Thyroid gland (tissue), 4 donors: ENCODE results near the gene PLAC9. TPM values are rescaled to one million over a fixed set of nuclear protein-coding genes. Genes with fewer than 3 reads are reported as not detected.

Experiments
- DNase-seq, 2 donors: peaks; one replicate each; pipeline ENCODE4 v3.0.0-alpha.2; 2019
- H3K27ac ChIP-seq, 3 donors: fragments of 200-600 bp; sonication (generic); 1 replicate in 2 of 3; 2 replicates in 1 of 3; pipeline ENCODE4 v1.5.1; 2016 to 2019; ENCODE audit warnings: mild to moderate bottlenecking in 1 of 3, moderate library complexity in 1 of 3
- H3K27me3 ChIP-seq: fragments of 200-600 bp; sonication (generic); one replicate; pipeline ENCODE4 v1.5.1; 2019
- H3K36me3 ChIP-seq, 2 donors: fragments of 200-600 bp; sonication (generic); one replicate each; pipeline ENCODE4 v1.5.1; 2016 to 2019
- H3K4me1 ChIP-seq, 2 donors: fragments of 200-600 bp; sonication (generic); one replicate each; pipeline ENCODE4 v1.5.1; 2017 to 2019
- H3K4me3 ChIP-seq, 3 donors: fragments of 200-600 bp; sonication (generic); replicated peaks in 1 of 3; 1 replicate in 2 of 3; 2 replicates in 1 of 3; pipeline ENCODE4 v1.5.1; 2016; ENCODE audit warnings: mild to moderate bottlenecking in 1 of 3
- H3K9me3 ChIP-seq: fragments of 200-600 bp; sonication (generic); one replicate; pipeline ENCODE4 v1.5.1; 2017
- POLR2A ChIP-seq, 2 donors: fragments of 450-650 bp; IDR thresholded peaks; one replicate each; pipeline ENCODE4 v1.6.1; 2017; ENCODE audit warnings: antibody characterized with exemption in 2 of 2, mild to moderate bottlenecking in 2 of 2, moderate library complexity in 1 of 2
- WGBS, 2 donors: methylation state at CpG; one replicate each; pipeline ENCODE4 v1.1.5; 2017; 5-methylcytosine and 5-hydroxymethylcytosine counted together
- intact Hi-C: fragments of 100-400 bp; cut with DNase I; formaldehyde crosslinking; loops from one replicate; pipeline ENCODE4 v1.15.1; 2023
- total RNA-seq, 4 donors: library from RNA; depleted of rRNA; stranded (reverse); fragments of >200 nt; gene quantifications; one replicate each; pipeline ENCODE4 v1.2.3, GENCODE V29; 2016
- TF ChIP-seq, protein P1 (sequence below), 6 experiments: fragments of 200-600 bp in 3 of 6; fragments of 450-650 bp in 3 of 6; sonication (generic) in 3 of 6; IDR thresholded peaks; one replicate each; pipeline ENCODE4 v1.5.1; 2016 to 2019; ENCODE audit warnings: antibody characterized with exemption in 6 of 6, mild to moderate bottlenecking in 2 of 6, inconsistent platforms in 1 of 6, moderate library complexity in 1 of 6

Gene PLAC9
- total RNA-seq, 4 donors from 2014 or later, result 5.5 to 65.6 (median 33.6) TPM

DNA sequence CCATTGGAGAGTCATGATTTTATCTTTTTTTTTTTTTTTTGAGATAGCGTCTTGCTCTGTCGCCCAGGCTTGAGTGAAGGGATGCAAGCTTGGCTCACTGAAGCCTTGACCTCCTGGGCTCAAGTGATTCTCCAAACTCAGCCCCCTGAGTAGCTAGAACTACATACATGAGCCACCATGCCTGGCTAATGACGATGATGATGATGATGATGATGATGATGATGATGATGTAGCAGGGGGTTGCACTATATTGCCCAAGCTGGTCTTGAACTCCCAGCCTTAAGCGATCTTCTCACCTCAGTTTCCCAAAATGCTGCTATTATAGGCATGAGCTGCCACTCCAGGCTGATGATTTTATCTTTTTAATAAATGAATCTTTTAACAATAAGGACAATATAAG, 13.9 kb upstream of the PLAC9 start:
- H3K27me3 ChIP-seq, result no peaks in the 10 kb centered on the region
- H3K4me1 ChIP-seq, result no peaks in the 10 kb centered on the region
- DNase-seq, result no peak
- TF ChIP-seq, protein P1, sequence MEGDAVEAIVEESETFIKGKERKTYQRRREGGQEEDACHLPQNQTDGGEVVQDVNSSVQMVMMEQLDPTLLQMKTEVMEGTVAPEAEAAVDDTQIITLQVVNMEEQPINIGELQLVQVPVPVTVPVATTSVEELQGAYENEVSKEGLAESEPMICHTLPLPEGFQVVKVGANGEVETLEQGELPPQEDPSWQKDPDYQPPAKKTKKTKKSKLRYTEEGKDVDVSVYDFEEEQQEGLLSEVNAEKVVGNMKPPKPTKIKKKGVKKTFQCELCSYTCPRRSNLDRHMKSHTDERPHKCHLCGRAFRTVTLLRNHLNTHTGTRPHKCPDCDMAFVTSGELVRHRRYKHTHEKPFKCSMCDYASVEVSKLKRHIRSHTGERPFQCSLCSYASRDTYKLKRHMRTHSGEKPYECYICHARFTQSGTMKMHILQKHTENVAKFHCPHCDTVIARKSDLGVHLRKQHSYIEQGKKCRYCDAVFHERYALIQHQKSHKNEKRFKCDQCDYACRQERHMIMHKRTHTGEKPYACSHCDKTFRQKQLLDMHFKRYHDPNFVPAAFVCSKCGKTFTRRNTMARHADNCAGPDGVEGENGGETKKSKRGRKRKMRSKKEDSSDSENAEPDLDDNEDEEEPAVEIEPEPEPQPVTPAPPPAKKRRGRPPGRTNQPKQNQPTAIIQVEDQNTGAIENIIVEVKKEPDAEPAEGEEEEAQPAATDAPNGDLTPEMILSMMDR (IDR thresholded peaks at IDR 0.05), result no peak
- TF ChIP-seq POLR2A (IDR thresholded peaks at IDR 0.05), result no peak
- H3K4me3 ChIP-seq, result no peak overlapping the region
- no peaks in the 10 kb centered on the region for H3K9me3 ChIP-seq
- intact Hi-C loops, result no loop called here
- H3K27ac ChIP-seq, result no peak overlapping the region
- no peaks in the 10 kb centered on the region for H3K36me3 ChIP-seq
- WGBS, 2 donors, result 78 to 79% methylated on average over 4 of the region's 4 CpGs

- Histone ChIP-seq H3K4me3 (no peak overlapping the region), H3K27me3 (no peaks in the 10 kb centered on the region), H3K36me3 (no peaks in the 10 kb centered on the region), H3K4me1 (no peaks in the 10 kb centered on the region), H3K27ac (no peak overlapping the region), H3K9me3 (no peaks in the 10 kb centered on the region)
- intact Hi-C loops, result no loop called here
- no peak for DNase-seq
- TF ChIP-seq, protein P1 (IDR thresholded peaks at IDR 0.05), result no peak
- TF ChIP-seq POLR2A (IDR thresholded peaks at IDR 0.05), result no peak
These were observed 10.3 kb upstream of the PLAC9 start for GRCh38 chr10:80122110-80122710.

DNA sequence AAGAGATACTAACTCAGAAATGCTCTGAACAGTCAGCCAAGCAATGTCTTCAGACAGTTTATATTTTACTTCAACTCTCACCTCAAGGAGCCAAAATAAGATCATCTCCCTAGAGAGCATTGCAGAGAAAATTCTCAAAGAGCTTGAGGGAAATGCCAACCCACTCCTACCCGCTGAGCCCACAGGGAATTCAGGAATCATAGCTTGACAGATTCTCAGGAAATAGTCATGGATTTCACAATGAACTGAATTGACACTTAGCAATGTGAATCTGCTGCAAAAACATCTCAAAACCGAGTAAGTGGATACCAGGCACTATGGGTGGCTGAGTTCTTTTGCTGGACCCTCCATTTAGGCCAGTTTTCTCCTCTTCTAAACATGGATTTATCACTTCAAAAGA, 9.8 kb upstream of the PLAC9 start:
- H3K36me3 ChIP-seq, result no peaks in the 10 kb centered on the region
- TF ChIP-seq, protein P1 (IDR thresholded peaks at IDR 0.05), result no peak
- 55 to 77% methylated on average over 2 of the region's 2 CpGs for WGBS, 2 donors
- no peak for DNase-seq
- intact Hi-C loops, result no loop called here
- H3K4me3 ChIP-seq, result no peak overlapping the region
- H3K27ac ChIP-seq, result no peak overlapping the region
- no peaks in the 10 kb centered on the region for H3K4me1 ChIP-seq
- H3K27me3 ChIP-seq, result no peaks in the 10 kb centered on the region
- no peaks in the 10 kb centered on the region for H3K9me3 ChIP-seq

GRCh38 chr10:80126876-80127275, 5.7 kb upstream of the PLAC9 start:
- H3K4me1 ChIP-seq, result no peaks in the 10 kb centered on the region
- H3K36me3 ChIP-seq, result no peaks in the 10 kb centered on the region
- DNase-seq, result no peak
- H3K9me3 ChIP-seq, result no peaks in the 10 kb centered on the region
- intact Hi-C loops, result no loop called here
- no peaks in the 10 kb centered on the region for H3K27me3 ChIP-seq
- H3K4me3 ChIP-seq, result no peak overlapping the region
- no peak overlapping the region for H3K27ac ChIP-seq
- 55 to 71% methylated on average over 4 of the region's 4 CpGs for WGBS, 2 donors
- TF ChIP-seq, protein P1 (IDR thresholded peaks at IDR 0.05), result no peak
- no peak for TF ChIP-seq POLR2A (IDR thresholded peaks at IDR 0.05)

GRCh38 chr10:80131499-80131901, 1.0 kb upstream of the PLAC9 start:
- Histone ChIP-seq H3K27me3 (no peaks in the 10 kb centered on the region), H3K4me1 (no peaks in the 10 kb centered on the region), H3K4me3 (no peak overlapping the region), H3K9me3 (no peaks in the 10 kb centered on the region), H3K36me3 (no peaks in the 10 kb centered on the region), H3K27ac (no peak overlapping the region)
- intact Hi-C loops, result no loop called here
- TF ChIP-seq, protein P1 (IDR thresholded peaks at IDR 0.05), result no peak
- TF ChIP-seq POLR2A (IDR thresholded peaks at IDR 0.05), result no peak
- no peak for DNase-seq
- 70 to 77% methylated on average over 6 of the region's 6 CpGs for WGBS, 2 donors
